DMS 273 (cell line): ENCODE results near the gene CCDC12.

Experiments used
- DNase-seq: peaks from one replicate; lab custom pipeline; 2025; ENCODE audit not compliant: unreplicated experiment; lab: John Stamatoyannopoulos, UW

The CCDC12 gene

GRCh38 chr3:46908294-46908985 lies 68.1 kb downstream of the CCDC12 start:
- peak; percentile 13 for DNase-seq

- DNase-seq, result no peak
These were observed 68.6 kb downstream of the CCDC12 start for GRCh38 chr3:46907960-46908293.

GRCh38 chr3:46907271-46907670 lies 69.3 kb downstream of the CCDC12 start:
- no peak for DNase-seq

- no peak for DNase-seq
These were observed 70.0 kb downstream of the CCDC12 start for GRCh38 chr3:46906471-46907058.

- DNase-seq, result no peak
These were observed 70.7 kb downstream of the CCDC12 start for GRCh38 chr3:46905661-46906451.

GRCh38 chr3:46905213-46905560 lies 71.4 kb downstream of the CCDC12 start:
- no peak for DNase-seq

- DNase-seq, result no peak
These were observed 72.0 kb downstream of the CCDC12 start for GRCh38 chr3:46904303-46905212.

- no peak for DNase-seq
These were observed 72.9 kb downstream of the CCDC12 start for GRCh38 chr3:46903341-46904302.

- DNase-seq, result no peak
These were observed 74.3 kb downstream of the CCDC12 start for GRCh38 chr3:46902188-46902631.

GRCh38 chr3:46901591-46902187 lies 74.9 kb downstream of the CCDC12 start:
- no peak for DNase-seq

GRCh38 chr3:46901061-46901460 lies 75.5 kb downstream of the CCDC12 start:
- no peak for DNase-seq

- DNase-seq, result no peak
These were observed 76.2 kb downstream of the CCDC12 start for GRCh38 chr3:46900356-46900755.

- peak; percentile 53 for DNase-seq
These were observed 76.6 kb downstream of the CCDC12 start for GRCh38 chr3:46900007-46900292.

- no peak for DNase-seq
These were observed 77.2 kb downstream of the CCDC12 start for GRCh38 chr3:46899151-46900006.

- DNase-seq, result no peak
These were observed 78.0 kb downstream of the CCDC12 start for GRCh38 chr3:46898321-46899150.

GRCh38 chr3:46897829-46898320 lies 78.7 kb downstream of the CCDC12 start:
- DNase-seq, result no peak

- DNase-seq, result no peak
These were observed 79.5 kb downstream of the CCDC12 start for GRCh38 chr3:46897031-46897430.

GRCh38 chr3:46896386-46896785 lies 80.2 kb downstream of the CCDC12 start:
- no peak for DNase-seq
